Astrocyte (in vitro differentiated cells and primary cell): Measurements from ENCODE around the gene TPO.

Experiments used
- CTCF ChIP-seq: IDR thresholded peaks from 2 replicates; pipeline ENCODE4 v1.5.1; 2011; ENCODE audit warnings: low read depth, mild to moderate bottlenecking, inconsistent platforms, low read length, moderate library complexity; ENCODE audit not compliant: insufficient read depth
- EZH2 ChIP-seq: IDR thresholded peaks from 2 replicates; pipeline ENCODE4 v1.6.1; 2012; ENCODE audit warnings: mild to moderate bottlenecking, low read length, inconsistent platforms; ENCODE audit not compliant: insufficient read depth

- TF ChIP-seq CTCF (no peak), EZH2 (no peak)
Observed at GRCh38 chr2:1563084-1563857, 150.0 kb downstream of the TPO start.
